ENCODE measurements around the gene ZNF724. TPM values are rescaled to one million over a fixed set of nuclear protein-coding genes. Genes with fewer than 3 reads are reported as not detected.
"Not testable (repeated sequence)": the region's sequence is repeated elsewhere in the genome, so short reads cannot be mapped to it uniquely, and the experiment has no call there.

The ZNF724 gene
- total RNA-seq, 1 donor from 2014 or later: 12.1 TPM

DNA sequence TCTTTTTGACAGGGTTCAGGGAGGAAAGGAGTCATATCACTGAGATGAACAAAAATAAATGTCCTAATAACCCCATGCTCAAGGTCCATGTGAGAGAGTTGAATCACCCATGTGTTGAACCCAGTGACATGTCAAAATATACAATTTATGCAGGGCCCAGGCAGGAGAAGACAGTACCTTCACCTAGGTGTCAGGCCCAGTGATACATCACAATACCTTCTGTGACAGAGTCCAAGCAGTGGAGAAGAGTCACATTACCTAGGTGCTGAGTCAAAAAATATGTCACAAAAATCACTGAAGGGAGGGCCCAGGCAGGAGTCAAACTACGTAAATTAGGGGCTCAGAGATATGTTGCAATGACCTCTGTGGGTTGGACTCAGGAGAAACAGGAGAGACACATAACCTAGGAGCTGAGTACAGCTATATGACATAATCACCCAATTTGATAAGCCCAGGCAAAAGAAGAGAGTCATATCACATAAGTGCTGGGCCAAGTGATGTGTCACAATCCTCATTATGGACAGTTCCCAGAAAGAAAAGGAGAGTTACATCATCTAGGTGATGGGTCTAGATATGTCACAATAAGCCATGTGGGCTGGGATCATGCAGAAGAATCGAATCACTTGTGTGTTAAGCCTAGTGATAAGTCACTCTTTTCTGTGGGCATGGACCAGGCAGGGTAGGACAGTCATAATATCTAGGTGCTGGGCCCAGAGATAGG, 13.8 kb upstream of the ZNF724 start:
- H3K9me3 Mint-ChIP-seq: peaks cover 34% of the 10 kb centered on the region

DNA sequence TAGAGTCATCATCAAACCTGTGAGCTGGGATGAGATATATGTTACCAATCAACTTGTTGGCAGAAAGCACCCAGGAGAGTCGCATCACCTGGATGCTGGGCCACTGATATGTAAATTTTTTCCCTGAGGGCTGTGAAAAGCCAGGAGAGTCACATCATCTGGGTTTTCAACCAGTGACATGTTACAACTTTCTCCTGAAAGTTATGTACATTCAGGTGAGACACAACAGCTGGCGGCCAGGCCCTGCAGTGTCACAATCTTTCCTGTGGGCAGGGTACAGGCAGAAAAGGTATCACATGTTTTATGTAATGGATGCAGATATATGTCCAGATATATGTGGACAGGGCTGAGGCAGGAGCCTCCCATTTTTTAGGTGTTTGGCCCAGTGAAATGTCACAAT, 13.2 kb upstream of the ZNF724 start:
- no peak overlapping the region for H3K4me3 Mint-ChIP-seq (ENCODE audit: low read depth)
- peaks cover 34% of the 10 kb centered on the region for H3K9me3 Mint-ChIP-seq
- DNase-seq (ENCODE audit: low spot score): no peak
- H3K36me3 Mint-ChIP-seq (ENCODE audit: low read depth): peaks cover 78% of the 10 kb centered on the region
- H3K4me1 Mint-ChIP-seq (ENCODE audit: low read depth): no peaks in the 10 kb centered on the region
- intact Hi-C loops (cut with micrococcal nuclease): no loop called here
- no peak overlapping the region for H3K27ac Mint-ChIP-seq
- no peaks in the 10 kb centered on the region for H3K27me3 Mint-ChIP-seq (ENCODE audit: low read depth)

More for the DNA sequence above, 13.8 kb upstream of the ZNF724 start:
- intact Hi-C loops (cut with micrococcal nuclease): no loop called here
- H3K27me3 Mint-ChIP-seq (ENCODE audit: low read depth): no peaks in the 10 kb centered on the region
- no peak overlapping the region for H3K4me3 Mint-ChIP-seq (ENCODE audit: low read depth)
- no peak for DNase-seq (ENCODE audit: low spot score)
- peaks cover 77% of the 10 kb centered on the region for H3K36me3 Mint-ChIP-seq (ENCODE audit: low read depth)
- no peak overlapping the region for H3K27ac Mint-ChIP-seq
- no peaks in the 10 kb centered on the region for H3K4me1 Mint-ChIP-seq (ENCODE audit: low read depth)

DNA sequence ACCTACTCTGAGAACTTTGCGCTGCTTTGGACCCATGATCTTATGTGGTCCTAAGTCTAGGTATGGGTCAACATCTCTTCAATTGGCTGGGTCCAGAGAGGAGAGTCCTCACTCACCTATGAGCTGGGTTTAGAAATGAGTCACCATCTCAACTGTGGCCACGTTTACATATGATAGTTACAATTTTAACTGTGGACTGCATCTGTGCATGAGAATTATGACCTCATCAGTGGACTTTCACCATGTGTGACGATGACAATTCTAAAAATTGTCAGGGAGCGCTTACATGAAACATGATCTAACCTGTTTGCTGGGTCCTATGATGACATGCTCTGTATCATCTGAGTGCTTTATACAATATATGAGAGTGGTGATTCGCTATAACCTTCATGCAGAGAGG, 12.7 kb upstream of the ZNF724 start:
- H3K27ac Mint-ChIP-seq: no peak overlapping the region
- H3K4me3 Mint-ChIP-seq (ENCODE audit: low read depth): no peak overlapping the region
- H3K27me3 Mint-ChIP-seq (ENCODE audit: low read depth): no peaks in the 10 kb centered on the region
- intact Hi-C loops (cut with micrococcal nuclease): no loop called here
- H3K9me3 Mint-ChIP-seq: peaks cover 34% of the 10 kb centered on the region
- no peaks in the 10 kb centered on the region for H3K4me1 Mint-ChIP-seq (ENCODE audit: low read depth)
- no peak for DNase-seq (ENCODE audit: low spot score)
- peaks cover 76% of the 10 kb centered on the region for H3K36me3 Mint-ChIP-seq (ENCODE audit: low read depth)

DNA sequence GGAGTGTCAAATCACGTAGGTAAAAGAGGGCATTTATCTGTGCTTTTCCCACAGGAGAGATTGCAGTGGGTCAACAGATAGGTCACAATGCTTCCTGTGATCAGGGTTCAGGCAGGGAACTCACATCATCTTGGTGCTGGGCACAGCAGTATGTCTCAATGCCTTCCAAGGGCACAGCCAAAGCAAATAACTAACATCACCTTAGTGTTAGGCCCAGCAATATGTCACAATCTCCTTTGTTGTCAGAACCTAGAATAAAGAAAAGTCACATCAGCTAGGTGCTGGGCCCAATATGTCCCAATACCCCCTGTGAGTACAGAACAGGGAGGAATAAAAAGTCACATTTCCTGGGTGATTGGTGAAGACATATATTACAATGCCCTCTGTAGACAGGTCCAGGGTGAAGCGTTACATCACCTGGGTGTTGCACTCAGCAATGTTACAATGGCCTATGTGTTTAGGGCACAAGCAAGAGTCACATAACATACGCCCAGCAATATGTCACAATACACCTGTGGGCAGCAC, 11.4 kb upstream of the ZNF724 start:
- DNase-seq (ENCODE audit: low spot score): no peak
- Mint-ChIP-seq H3K4me1 (ENCODE audit: low read depth) (no peaks in the 10 kb centered on the region), H3K36me3 (ENCODE audit: low read depth) (peaks cover 73% of the 10 kb centered on the region), H3K9me3 (peaks cover 30% of the 10 kb centered on the region), H3K27me3 (ENCODE audit: low read depth) (no peaks in the 10 kb centered on the region), H3K27ac (no peak overlapping the region), H3K4me3 (ENCODE audit: low read depth) (no peak overlapping the region)
- intact Hi-C loops (cut with micrococcal nuclease): no loop called here

DNA sequence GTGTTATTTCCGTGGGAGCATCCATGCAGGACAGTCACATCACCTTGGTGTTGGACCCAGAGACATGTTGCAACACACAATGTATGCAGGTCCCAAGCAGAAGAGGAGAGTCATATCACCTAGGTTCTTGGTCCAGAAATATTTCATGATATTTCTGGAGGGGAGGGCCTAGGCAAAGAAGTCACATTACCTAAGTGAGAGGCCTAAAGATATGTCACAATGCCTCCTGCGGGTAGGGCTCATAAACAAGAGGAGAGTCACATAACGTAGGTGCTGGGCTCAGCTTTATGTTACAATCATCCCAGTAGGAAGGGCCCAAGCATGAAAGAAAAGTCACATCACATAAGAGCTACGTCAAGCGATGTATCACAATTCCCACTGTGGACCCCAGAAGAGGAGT, 10.8 kb upstream of the ZNF724 start:
- H3K36me3 Mint-ChIP-seq (ENCODE audit: low read depth): peaks cover 71% of the 10 kb centered on the region
- no peak overlapping the region for H3K4me3 Mint-ChIP-seq (ENCODE audit: low read depth)
- no peak for DNase-seq (ENCODE audit: low spot score)
- H3K9me3 Mint-ChIP-seq: peaks cover 30% of the 10 kb centered on the region
- H3K27me3 Mint-ChIP-seq (ENCODE audit: low read depth): no peaks in the 10 kb centered on the region
- H3K27ac Mint-ChIP-seq: no peak overlapping the region
- H3K4me1 Mint-ChIP-seq (ENCODE audit: low read depth): no peaks in the 10 kb centered on the region
- intact Hi-C loops (cut with micrococcal nuclease): no loop called here

DNA sequence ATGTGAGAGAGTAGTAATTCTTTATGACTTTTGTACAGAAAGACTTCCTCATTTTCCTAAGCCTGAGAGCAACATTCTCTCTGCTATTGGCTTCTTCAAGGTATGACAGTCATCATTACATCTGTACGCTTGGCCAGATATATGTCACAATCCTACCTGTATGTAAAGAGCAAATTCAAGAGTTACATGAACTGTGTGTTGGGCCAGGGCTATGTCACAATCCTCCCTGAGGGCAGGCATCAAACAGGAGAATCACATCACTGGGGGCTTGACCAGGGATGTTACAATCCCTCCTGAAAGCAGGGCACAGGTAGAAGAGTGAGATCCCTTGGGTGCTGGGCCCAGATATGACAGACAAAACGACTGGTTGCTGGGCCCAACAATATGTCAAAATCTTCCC, 9.8 kb upstream of the ZNF724 start:
- intact Hi-C loops (cut with micrococcal nuclease): no loop called here
- Mint-ChIP-seq H3K9me3 (peaks cover 30% of the 10 kb centered on the region), H3K36me3 (ENCODE audit: low read depth) (peaks cover 71% of the 10 kb centered on the region), H3K27me3 (ENCODE audit: low read depth) (no peaks in the 10 kb centered on the region), H3K4me1 (ENCODE audit: low read depth) (no peaks in the 10 kb centered on the region), H3K27ac (no peak overlapping the region), H3K4me3 (ENCODE audit: low read depth) (no peak overlapping the region)
- DNase-seq (ENCODE audit: low spot score): no peak

DNA sequence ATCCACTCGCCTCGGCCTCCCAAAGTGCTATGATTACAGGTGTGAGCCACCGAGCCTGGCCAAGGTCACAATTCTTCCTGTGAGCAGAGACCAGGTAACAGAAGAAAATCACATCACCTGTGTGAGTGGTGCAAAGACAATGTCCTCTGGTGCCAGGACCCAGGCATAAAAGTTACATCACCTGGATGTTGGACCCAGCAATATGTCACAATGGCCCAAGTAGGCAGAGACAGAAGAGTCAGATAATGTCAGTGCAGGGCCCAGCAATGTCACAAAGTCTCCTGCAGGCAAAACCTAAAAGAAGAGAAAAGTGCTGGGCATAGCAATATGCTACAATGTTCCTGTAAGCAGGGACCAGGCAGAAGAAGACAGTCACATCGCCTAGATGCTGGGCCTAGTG, 5.5 kb upstream of the ZNF724 start:
- Mint-ChIP-seq H3K27me3 (ENCODE audit: low read depth) (no peaks in the 10 kb centered on the region), H3K4me1 (ENCODE audit: low read depth) (no peaks in the 10 kb centered on the region), H3K4me3 (ENCODE audit: low read depth) (no peak overlapping the region), H3K36me3 (ENCODE audit: low read depth) (peaks cover 42% of the 10 kb centered on the region), H3K27ac (no peak overlapping the region), H3K9me3 (peaks cover 13% of the 10 kb centered on the region)
- intact Hi-C loops (cut with micrococcal nuclease): no loop called here
- DNase-seq (ENCODE audit: low spot score): no peak

DNA sequence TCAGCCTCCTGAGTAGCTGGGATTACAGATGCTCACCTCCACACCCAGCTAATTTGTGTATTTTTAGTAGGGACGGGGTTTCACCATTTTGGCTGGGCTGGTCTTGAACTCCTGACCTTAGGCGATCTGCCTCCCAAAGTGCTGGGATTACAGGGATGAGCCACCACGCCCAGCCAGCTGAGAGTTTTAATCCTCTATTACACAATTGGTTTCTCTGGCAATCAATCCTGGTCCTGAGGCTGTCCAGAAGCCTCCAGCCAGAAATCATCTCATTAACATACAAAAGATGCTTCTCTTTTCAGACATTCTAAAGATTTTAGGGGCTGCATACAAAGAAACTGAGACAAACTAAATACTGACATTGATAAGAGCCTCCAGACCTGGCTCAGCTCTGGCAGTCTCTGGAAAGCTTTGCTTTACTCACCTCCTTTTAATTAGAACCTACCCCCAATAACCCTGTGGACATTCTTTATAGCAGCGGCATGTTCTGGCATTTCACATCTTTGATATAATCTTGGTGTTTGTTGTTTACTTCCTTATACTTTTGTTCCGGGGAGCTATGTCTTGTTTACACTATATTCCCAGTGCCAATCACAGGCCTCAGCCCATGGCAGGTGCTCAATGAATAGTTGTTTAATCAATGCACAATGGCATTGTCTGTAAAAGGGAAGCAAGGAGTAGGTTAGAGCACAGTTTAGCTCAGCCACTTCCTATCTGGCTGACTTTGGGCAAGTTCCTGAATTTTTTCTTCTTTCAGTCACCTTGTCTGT, 4.1 kb upstream of the ZNF724 start:
- Mint-ChIP-seq H3K9me3 (peaks cover 2% of the 10 kb centered on the region), H3K4me3 (ENCODE audit: low read depth) (no peak overlapping the region), H3K4me1 (ENCODE audit: low read depth) (no peaks in the 10 kb centered on the region), H3K27ac (no peak overlapping the region), H3K27me3 (ENCODE audit: low read depth) (no peaks in the 10 kb centered on the region), H3K36me3 (ENCODE audit: low read depth) (peaks cover 35% of the 10 kb centered on the region)
- intact Hi-C loops (cut with micrococcal nuclease): no loop called here
- no peak for DNase-seq (ENCODE audit: low spot score)

DNA sequence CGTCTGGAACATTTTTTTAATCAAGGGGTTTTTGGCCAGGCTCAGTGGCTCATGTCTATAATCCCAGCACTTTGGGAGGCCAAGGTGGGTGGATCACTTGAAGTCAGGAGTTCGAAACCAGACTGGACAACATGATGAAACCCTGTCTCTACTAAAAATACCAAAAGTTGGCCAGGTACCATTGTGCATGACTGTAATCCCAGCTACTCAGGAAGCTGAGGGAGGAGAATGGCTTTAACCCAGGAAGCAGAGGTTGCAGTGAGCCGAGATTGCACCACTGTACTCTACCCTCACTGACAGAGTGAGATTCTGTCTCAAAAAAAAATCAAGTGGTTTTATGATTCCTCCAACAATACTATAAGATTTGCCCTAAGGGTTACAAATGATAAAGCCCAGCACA, 3.1 kb upstream of the ZNF724 start:
- H3K9me3 Mint-ChIP-seq; H3K4me1 Mint-ChIP-seq (ENCODE audit: low read depth); DNase-seq (ENCODE audit: low spot score); H3K27ac Mint-ChIP-seq; intact Hi-C loops (cut with micrococcal nuclease); H3K27me3 Mint-ChIP-seq (ENCODE audit: low read depth); H3K4me3 Mint-ChIP-seq (ENCODE audit: low read depth): not testable (repeated sequence)
- peaks cover 31% of the 10 kb centered on the region for H3K36me3 Mint-ChIP-seq (ENCODE audit: low read depth)

DNA sequence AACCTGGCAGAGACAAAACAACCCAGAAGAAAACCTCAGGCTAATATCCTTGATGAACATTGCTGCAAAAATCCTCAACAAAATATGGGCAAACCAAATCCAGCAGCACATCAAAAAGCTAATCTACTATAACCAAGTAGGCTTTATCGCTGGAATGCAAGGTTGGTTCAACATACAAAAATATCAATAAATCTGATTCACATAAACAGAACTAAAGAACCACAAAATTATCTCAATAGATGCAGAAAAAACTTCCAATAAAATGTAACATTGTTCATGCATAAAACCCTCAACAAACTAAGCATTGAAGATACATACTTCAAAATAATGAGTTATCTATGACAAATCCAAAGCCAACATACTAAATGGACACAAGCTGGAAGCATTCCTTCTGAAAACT, 8.8 kb downstream of the ZNF724 start:
- Mint-ChIP-seq H3K27ac (no peak overlapping the region), H3K9me3 (peaks cover 61% of the 10 kb centered on the region), H3K4me3 (ENCODE audit: low read depth) (no peak overlapping the region), H3K27me3 (ENCODE audit: low read depth) (no peaks in the 10 kb centered on the region), H3K4me1 (ENCODE audit: low read depth) (no peaks in the 10 kb centered on the region), H3K36me3 (ENCODE audit: low read depth) (peaks cover 90% of the 10 kb centered on the region)
- intact Hi-C loops (cut with micrococcal nuclease): no loop called here
- DNase-seq (ENCODE audit: low spot score): no peak

DNA sequence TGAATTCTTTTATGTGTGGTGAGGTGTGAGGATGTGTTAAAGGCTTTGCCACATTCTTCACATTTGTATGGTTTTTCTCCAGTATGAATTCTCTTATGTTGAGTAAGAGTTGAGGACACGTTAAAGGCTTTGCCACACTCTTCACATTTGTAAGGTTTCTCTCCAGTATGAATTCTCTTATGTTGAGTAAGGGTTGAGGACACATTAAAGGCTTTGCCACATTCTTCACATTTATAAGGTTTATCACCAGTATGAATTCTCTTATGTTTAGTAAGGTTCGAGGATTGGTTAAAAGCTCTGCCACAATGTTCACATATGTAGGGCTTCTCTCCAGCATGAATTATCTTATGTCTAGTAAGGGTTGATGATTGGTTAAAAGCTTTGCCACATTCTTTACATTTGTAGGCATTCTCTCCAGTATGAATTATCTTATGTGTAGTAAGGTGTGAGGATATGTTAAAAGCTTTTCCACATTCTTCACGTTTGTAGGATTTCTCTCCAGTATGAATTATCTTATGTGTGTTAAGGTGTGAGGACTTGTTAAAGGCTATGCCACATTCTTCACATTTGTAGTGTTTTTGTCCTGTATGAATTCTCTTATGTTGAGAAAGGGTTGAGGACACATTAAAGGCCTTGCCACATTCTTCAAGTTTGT, 27.1 kb downstream of the ZNF724 start:
- no peak for DNase-seq (ENCODE audit: low spot score)
- Mint-ChIP-seq H3K27me3 (ENCODE audit: low read depth) (no peaks in the 10 kb centered on the region), H3K36me3 (ENCODE audit: low read depth) (peaks cover 71% of the 10 kb centered on the region), H3K4me3 (ENCODE audit: low read depth) (no peak overlapping the region), H3K9me3 (peaks cover 60% of the 10 kb centered on the region), H3K27ac (no peak overlapping the region), H3K4me1 (ENCODE audit: low read depth) (no peaks in the 10 kb centered on the region)
- intact Hi-C loops (cut with micrococcal nuclease): no loop called here

DNA sequence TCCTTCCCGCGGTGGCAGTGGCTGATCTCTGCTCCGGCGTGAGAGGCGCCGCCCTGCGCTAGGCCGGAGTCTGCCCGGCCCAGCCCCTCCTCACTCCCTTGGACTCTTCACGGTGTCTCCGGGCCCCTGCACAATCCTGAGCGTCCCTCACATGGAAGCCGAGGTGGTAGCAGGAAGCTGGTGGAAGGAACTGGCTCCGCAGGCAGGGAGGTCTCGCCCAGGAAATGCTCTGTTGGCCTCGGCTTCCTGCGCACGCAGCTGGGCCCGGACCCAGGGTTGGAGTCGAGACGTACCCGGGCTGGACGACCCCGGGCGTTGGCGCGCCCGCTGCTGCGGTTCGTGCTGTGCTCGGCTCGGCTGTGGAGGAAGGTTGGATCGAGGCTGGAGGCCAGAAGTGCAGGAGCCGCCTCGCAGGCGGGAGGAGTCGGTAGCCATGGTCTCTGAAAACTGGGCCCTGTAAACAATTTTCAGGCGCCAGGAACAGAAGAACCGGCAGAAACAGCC, 46.3 kb downstream of the ZNF724 start:
- no peak for DNase-seq (ENCODE audit: low spot score)
- peaks cover 16% of the 10 kb centered on the region for H3K9me3 Mint-ChIP-seq

DNA sequence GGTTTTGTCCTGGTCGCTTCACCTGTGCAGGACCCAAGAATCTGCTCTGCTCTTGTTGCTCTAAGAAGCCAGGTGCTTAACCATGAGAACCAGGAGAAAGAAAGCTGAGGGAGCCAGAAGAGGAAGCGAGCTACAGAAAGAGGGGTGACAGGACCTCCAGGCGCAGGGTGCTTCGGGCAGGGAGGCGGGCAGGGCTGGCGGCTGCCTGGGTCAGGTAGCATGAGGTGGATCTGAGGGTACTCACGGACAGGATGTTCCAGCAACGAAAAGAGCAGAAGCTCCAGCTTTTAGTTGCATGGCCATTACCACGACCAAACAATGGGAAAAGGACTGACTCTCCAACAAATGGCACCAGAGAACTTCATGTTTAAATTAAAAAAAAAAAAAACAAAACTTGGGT, 59.9 kb downstream of the ZNF724 start:
- Mint-ChIP-seq H3K9me3 (peaks cover 47% of the 10 kb centered on the region), H3K36me3 (ENCODE audit: low read depth) (peaks cover 3% of the 10 kb centered on the region), H3K27me3 (ENCODE audit: low read depth) (no peaks in the 10 kb centered on the region), H3K4me3 (ENCODE audit: low read depth) (no peak overlapping the region), H3K4me1 (ENCODE audit: low read depth) (no peaks in the 10 kb centered on the region), H3K27ac (no peak overlapping the region)
- intact Hi-C loops (cut with micrococcal nuclease): no loop called here
- DNase-seq (ENCODE audit: low spot score): no peak

More for the DNA sequence above, 46.3 kb downstream of the ZNF724 start:
- no peak overlapping the region for H3K4me3 Mint-ChIP-seq (ENCODE audit: low read depth)
- H3K27me3 Mint-ChIP-seq (ENCODE audit: low read depth): no peaks in the 10 kb centered on the region
- intact Hi-C loops (cut with micrococcal nuclease): no loop called here
- no peaks in the 10 kb centered on the region for H3K4me1 Mint-ChIP-seq (ENCODE audit: low read depth)
- H3K27ac Mint-ChIP-seq: no peak overlapping the region
- H3K36me3 Mint-ChIP-seq (ENCODE audit: low read depth): no peaks in the 10 kb centered on the region
